Measurements from ENCODE around the gene CA10. TPM values are rescaled to one million over a fixed set of nuclear protein-coding genes. Genes with fewer than 3 reads are reported as not detected.
A peak's percentile ranks its signal among the peaks of the same experiment; 100 is the strongest.

Gene CA10
- total RNA-seq, 1 experiment from 2014 or later: 0.46 TPM

GRCh38 chr17:51857052-51857597 is 301.4 kb downstream of the CA10 start:
- Histone ChIP-seq H3K79me2 (ENCODE audit: insufficient read depth, low read length) (no peaks in the 10 kb centered on the region), H4K8ac (replicated peaks; ENCODE audit: insufficient read length, low read depth, low read length) (no peak overlapping the region), H3K4ac (ENCODE audit: low read depth, low read length) (no peak overlapping the region), H3K56ac (ENCODE audit: insufficient read length, low read depth, low read length) (no peak overlapping the region), H3K9me3 (ENCODE audit: control insufficient read depth, low read depth, low read length) (no peaks in the 10 kb centered on the region), H3T11ph (ENCODE audit: low read length) (no peak overlapping the region), H3K4me2 (ENCODE audit: insufficient read depth, insufficient read length, low read length) (no peak overlapping the region), H3K27ac (ENCODE audit: insufficient read length, low read depth, low read length) (no peak overlapping the region), H2BK20ac (ENCODE audit: low read depth, low read length, poor library complexity, severe bottlenecking) (no peak overlapping the region), H2BK120ac (ENCODE audit: low read depth, low read length, poor library complexity, severe bottlenecking) (no peak overlapping the region), H2BK15ac (ENCODE audit: low read depth, low read length) (no peak overlapping the region), H3K23me2 (ENCODE audit: insufficient read length, low read depth, low read length, poor library complexity, severe bottlenecking) (no peaks in the 10 kb centered on the region), H3K14ac (ENCODE audit: insufficient read depth, low read length) (no peak overlapping the region), H2BK12ac (ENCODE audit: insufficient read length, low read depth, low read length) (no peak overlapping the region), H4K91ac (ENCODE audit: insufficient read length, low read depth, low read length) (no peak overlapping the region), H2AK5ac (ENCODE audit: insufficient read length, low read length) (no peak overlapping the region), H4K20me1 (ENCODE audit: control insufficient read depth, insufficient read depth, insufficient read length) (no peaks in the 10 kb centered on the region), H3K18ac (ENCODE audit: insufficient read length, low read depth, low read length) (no peak overlapping the region), H4K5ac (ENCODE audit: insufficient read length, low read depth, low read length) (no peak overlapping the region), H2AFZ (ENCODE audit: low read length) (no peak overlapping the region), H3K79me1 (ENCODE audit: insufficient read depth, low read depth, low read length, poor library complexity, severe bottlenecking) (no peaks in the 10 kb centered on the region), H3K4me1 (ENCODE audit: insufficient read depth, low read length) (no peaks in the 10 kb centered on the region), H3K23ac (ENCODE audit: insufficient read length, low read depth, low read length) (no peak overlapping the region), H3K27me3 (ENCODE audit: insufficient read depth, low read length) (no peaks in the 10 kb centered on the region), H3K9ac (ENCODE audit: extremely low read depth, insufficient read length, low read length) (no peak overlapping the region), H2BK5ac (ENCODE audit: insufficient read length, low read length) (no peak overlapping the region)
- H3K4me1 Mint-ChIP-seq: peaks cover 2 to 3% of the 10 kb centered on the region in 2 experiments
- no peak overlapping the region for H3K4me3 Mint-ChIP-seq
- TF ChIP-seq, protein P1, sequence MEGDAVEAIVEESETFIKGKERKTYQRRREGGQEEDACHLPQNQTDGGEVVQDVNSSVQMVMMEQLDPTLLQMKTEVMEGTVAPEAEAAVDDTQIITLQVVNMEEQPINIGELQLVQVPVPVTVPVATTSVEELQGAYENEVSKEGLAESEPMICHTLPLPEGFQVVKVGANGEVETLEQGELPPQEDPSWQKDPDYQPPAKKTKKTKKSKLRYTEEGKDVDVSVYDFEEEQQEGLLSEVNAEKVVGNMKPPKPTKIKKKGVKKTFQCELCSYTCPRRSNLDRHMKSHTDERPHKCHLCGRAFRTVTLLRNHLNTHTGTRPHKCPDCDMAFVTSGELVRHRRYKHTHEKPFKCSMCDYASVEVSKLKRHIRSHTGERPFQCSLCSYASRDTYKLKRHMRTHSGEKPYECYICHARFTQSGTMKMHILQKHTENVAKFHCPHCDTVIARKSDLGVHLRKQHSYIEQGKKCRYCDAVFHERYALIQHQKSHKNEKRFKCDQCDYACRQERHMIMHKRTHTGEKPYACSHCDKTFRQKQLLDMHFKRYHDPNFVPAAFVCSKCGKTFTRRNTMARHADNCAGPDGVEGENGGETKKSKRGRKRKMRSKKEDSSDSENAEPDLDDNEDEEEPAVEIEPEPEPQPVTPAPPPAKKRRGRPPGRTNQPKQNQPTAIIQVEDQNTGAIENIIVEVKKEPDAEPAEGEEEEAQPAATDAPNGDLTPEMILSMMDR (conservative IDR thresholded peaks at IDR 0.05): peak; percentile 47; the same call in 2 of the 3 replicates
- no peaks in the 10 kb centered on the region; the same call in none of the 2 replicates for H3K27me3 Mint-ChIP-seq (ENCODE audit: low read depth)
- no peaks in the 10 kb centered on the region for H3K36me3 Mint-ChIP-seq (ENCODE audit: insufficient read depth in 1 of 3, low read depth in 3 of 3)
- WGBS (ENCODE audit: extremely low coverage, insufficient read length, low lambda C conversion rate): no CpG with 5 or more reads among the region's 6 CpGs
- no peaks in the 10 kb centered on the region for H3K9me3 Mint-ChIP-seq
- no peak overlapping the region for H3K27ac Mint-ChIP-seq
- peak; percentile 41 for DNase-seq

Measured in H9 (cell line).